T-cell (primary cell): ENCODE results near the gene PRKAG2. TPM values are rescaled to one million over a fixed set of nuclear protein-coding genes. Genes with fewer than 3 reads are reported as not detected.

ENCODE experiments used
- ATAC-seq, 4 experiments: fragments of 200-7000 bp in 3 of 4; fragments of 150-1000 bp in 1 of 4; cut with Tn5 transposase; replicated peaks in 1 of 4; 1 replicate in 3 of 4; 2 replicates in 1 of 4; pipeline ENCODE4 v1.10.0; 2021; ENCODE audit warnings: moderate library complexity in 3 of 4, mild to moderate bottlenecking in 2 of 4, moderate number of reproducible peaks in 1 of 4
- CTCF ChIA-PET, 2 donors: fragments of 300-600 bp; sonication (Branson Sonifier 250); formaldehyde crosslinking; loops; one replicate each; lab custom pipeline; 2022; ENCODE audit warnings: antibody characterized with exemption in 2 of 2; lab: Charles Lee
- POLR2A ChIA-PET, 2 donors: fragments of 300-600 bp; sonication (Branson Sonifier 250); formaldehyde crosslinking; loops; one replicate each; lab custom pipeline; 2022; ENCODE audit warnings: antibody characterized with exemption in 2 of 2; lab: Charles Lee
- DNase-seq, 35 experiments: peaks; one replicate each; pipeline versions ENCODE4 v3.0.0 to v3.0.0-alpha.2; 2013 to 2023
- H3K27ac ChIP-seq: one replicate; pipeline ENCODE4 v1.5.1; 2013; ENCODE audit warnings: low read length
- H3K27me3 ChIP-seq, 2 experiments: replicated peaks in 1 of 2; 1 replicate in 1 of 2; 2 replicates in 1 of 2; pipeline versions ENCODE4 v1.6.1 to v1.7.0; 2013; ENCODE audit warnings: low read length in 1 of 2, mixed read lengths in 1 of 2; ENCODE audit not compliant: control insufficient read depth in 2 of 2, insufficient read depth in 2 of 2; ENCODE audit errors: extremely low read depth in 1 of 2
- H3K36me3 ChIP-seq, 2 donors: 1 replicate in 1 of 2; 2 replicates in 1 of 2; pipeline versions ENCODE4 v1.6.1 to v1.7.0; 2013; ENCODE audit warnings: low read length in 1 of 2; ENCODE audit not compliant: control insufficient read depth in 2 of 2, insufficient read depth in 1 of 2; ENCODE audit errors: extremely low read depth in 1 of 2
- H3K4me1 ChIP-seq, 2 experiments: 1 replicate in 1 of 2; 2 replicates in 1 of 2; pipeline versions ENCODE4 v1.6.1 to v1.7.0; 2013; ENCODE audit warnings: low read length in 2 of 2, mixed read lengths in 1 of 2; ENCODE audit not compliant: insufficient read depth in 2 of 2, control insufficient read depth in 1 of 2; ENCODE audit errors: extremely low read depth in 1 of 2
- H3K4me3 ChIP-seq, 2 donors: 1 replicate in 1 of 2; 2 replicates in 1 of 2; pipeline versions ENCODE4 v1.5.1 to v1.7.0; 2013; ENCODE audit warnings: mild to moderate bottlenecking in 2 of 2, low read length in 1 of 2, moderate library complexity in 1 of 2; ENCODE audit not compliant: control insufficient read depth in 1 of 2; ENCODE audit errors: extremely low read depth in 1 of 2
- H3K9me3 ChIP-seq: 2 replicates; pipeline ENCODE4 v1.7.0; 2013
- H3K27ac Mint-ChIP-seq, 2 donors: one replicate each; pipeline ENCODE4 v1.8.0; 2020 to 2021; ENCODE audit warnings: mild to moderate bottlenecking in 2 of 2, mixed read lengths in 2 of 2
- H3K27me3 Mint-ChIP-seq, 2 donors: one replicate each; pipeline ENCODE4 v1.8.0; 2021 to 2022; ENCODE audit warnings: mixed read lengths in 2 of 2
- H3K36me3 Mint-ChIP-seq: one replicate; pipeline ENCODE4 v1.8.0; 2021; ENCODE audit warnings: mixed read lengths
- H3K4me1 Mint-ChIP-seq, 3 donors: one replicate each; pipeline ENCODE4 v1.8.0; 2020 to 2022; ENCODE audit warnings: mixed read lengths in 3 of 3, mild to moderate bottlenecking in 1 of 3
- H3K4me3 Mint-ChIP-seq, 3 donors: one replicate each; pipeline ENCODE4 v1.8.0; 2020 to 2022; ENCODE audit warnings: mild to moderate bottlenecking in 3 of 3, mixed read lengths in 3 of 3, moderate library complexity in 3 of 3
- H3K9me3 Mint-ChIP-seq, 3 donors: one replicate each; pipeline ENCODE4 v1.8.0; 2020 to 2022; ENCODE audit warnings: mixed read lengths in 3 of 3
- WGBS: methylation state at CpG from one replicate; pipeline ENCODE4 v1.1.5; 2013; ENCODE audit warnings: missing lambda C conversion rate; ENCODE audit not compliant: insufficient coverage; 5-methylcytosine and 5-hydroxymethylcytosine counted together
- total RNA-seq, 35 experiments: library from RNA in 6 of 35; stranded (reverse) in 6 of 35; fragments of 120-200 nt in 1 of 35; gene quantifications; one replicate each; pipeline versions ENCODE4 v1.2.1 to v1.2.4 and lab custom pipeline; 2013 to 2026

PRKAG2 gene
- total RNA-seq, 5 donors from 2014 or later (not counting 1 experiment from before 2014, with no cell fraction given), result 43.0 to 59.9 (median 49.3) TPM

- H3K27me3 Mint-ChIP-seq, result peaks cover 22 to 26% of the 10 kb centered on the region in 2 donors
- ATAC-seq (no peak), DNase-seq (no peak)
- H3K4me3 ChIP-seq, result no peak overlapping the region
- CTCF ChIA-PET, result no interaction called here
- H3K4me3 Mint-ChIP-seq, result no peak overlapping the region
- H3K4me1 Mint-ChIP-seq, result no peaks in the 10 kb centered on the region
- H3K36me3 ChIP-seq, result no peaks in the 10 kb centered on the region
- no peaks in the 10 kb centered on the region for H3K4me1 ChIP-seq
- 91% methylated on average over 11 of the region's 18 CpGs for WGBS
- no peak overlapping the region for H3K27ac Mint-ChIP-seq
- no peaks in the 10 kb centered on the region for H3K9me3 ChIP-seq
- H3K36me3 Mint-ChIP-seq, result no peaks in the 10 kb centered on the region
- H3K27ac ChIP-seq, result no peak overlapping the region
- no peaks in the 10 kb centered on the region for H3K9me3 Mint-ChIP-seq
- H3K27me3 ChIP-seq, result peaks cover 0 to 48% of the 10 kb centered on the region in 2 experiments
- POLR2A ChIA-PET, result no interaction called here
Observed at GRCh38 chr7:151897951-151898686, 21.2 kb upstream of the PRKAG2 start.

DNA sequence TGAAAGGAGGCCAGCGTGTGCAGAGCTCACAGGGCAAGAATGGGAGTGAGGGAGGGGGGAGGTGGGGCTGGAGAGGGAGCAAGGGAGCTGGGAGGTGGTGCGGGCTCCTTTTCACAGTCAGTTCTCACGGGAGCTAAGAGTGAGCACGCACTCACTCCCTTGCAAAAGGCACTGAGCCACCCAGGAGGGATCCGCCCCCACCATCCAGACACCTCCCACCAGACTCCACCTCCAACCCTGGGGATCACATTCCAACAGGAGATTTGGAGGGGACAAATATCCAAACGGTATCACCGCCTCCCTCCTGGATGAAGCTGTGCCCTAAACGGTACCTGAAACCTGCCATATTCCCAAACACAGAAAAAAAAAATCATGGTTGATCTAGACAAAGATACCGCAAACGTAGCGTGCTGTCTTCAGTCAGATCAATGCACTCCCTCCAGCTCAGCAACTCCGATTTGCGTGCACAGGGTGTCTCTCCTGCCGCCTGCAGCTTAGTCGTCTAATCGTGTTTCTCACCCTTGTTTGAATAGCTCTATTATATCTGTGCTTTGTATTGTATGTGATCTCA, 20.3 kb upstream of the PRKAG2 start:
- WGBS, result 86% methylated on average over 10 of the region's 16 CpGs
- H3K9me3 Mint-ChIP-seq, result no peaks in the 10 kb centered on the region
- H3K4me1 Mint-ChIP-seq, result no peaks in the 10 kb centered on the region
- no peaks in the 10 kb centered on the region for H3K36me3 ChIP-seq
- H3K4me1 ChIP-seq, result no peaks in the 10 kb centered on the region
- H3K27ac ChIP-seq, result no peak overlapping the region
- no peaks in the 10 kb centered on the region for H3K9me3 ChIP-seq
- no peak overlapping the region for H3K27ac Mint-ChIP-seq
- POLR2A ChIA-PET, result no interaction called here
- DNase-seq (no peak), ATAC-seq (no peak)
- H3K4me3 ChIP-seq, result no peak overlapping the region
- H3K27me3 Mint-ChIP-seq, result peaks cover 24 to 26% of the 10 kb centered on the region in 2 donors
- no peaks in the 10 kb centered on the region for H3K36me3 Mint-ChIP-seq
- H3K27me3 ChIP-seq, result peaks cover 0 to 46% of the 10 kb centered on the region in 2 experiments
- CTCF ChIA-PET, result no interaction called here
- H3K4me3 Mint-ChIP-seq, result no peak overlapping the region

GRCh38 chr7:151896486-151896885, 19.6 kb upstream of the PRKAG2 start:
- ChIA-PET POLR2A (no interaction called here), CTCF (no interaction called here)
- no peak overlapping the region for H3K4me3 Mint-ChIP-seq
- H3K36me3 Mint-ChIP-seq, result no peaks in the 10 kb centered on the region
- 72% methylated on average over 5 of the region's 7 CpGs for WGBS
- DNase-seq (no peak), ATAC-seq (no peak)
- H3K9me3 ChIP-seq, result no peaks in the 10 kb centered on the region
- H3K4me1 Mint-ChIP-seq, result no peaks in the 10 kb centered on the region
- no peak overlapping the region for H3K4me3 ChIP-seq
- H3K27ac Mint-ChIP-seq, result no peak overlapping the region
- H3K4me1 ChIP-seq, result no peaks in the 10 kb centered on the region
- no peaks in the 10 kb centered on the region for H3K9me3 Mint-ChIP-seq
- H3K27ac ChIP-seq, result no peak overlapping the region
- H3K27me3 ChIP-seq, result peaks cover 0 to 47% of the 10 kb centered on the region in 2 experiments
- H3K36me3 ChIP-seq, result no peaks in the 10 kb centered on the region
- peaks cover 25 to 28% of the 10 kb centered on the region in 2 donors for H3K27me3 Mint-ChIP-seq

- H3K4me3 Mint-ChIP-seq, result no peak overlapping the region
- DNase-seq, result no peak
- CTCF ChIA-PET, result no interaction called here
Observed at GRCh38 chr7:151896086-151896485, 19.2 kb upstream of the PRKAG2 start.

GRCh38 chr7:151895631-151896031, 18.7 kb upstream of the PRKAG2 start:
- 89% methylated on average over 7 of the region's 10 CpGs for WGBS
- no peak overlapping the region for H3K4me3 ChIP-seq
- H3K27me3 ChIP-seq, result peaks cover 0 to 47% of the 10 kb centered on the region in 2 experiments
- H3K36me3 ChIP-seq, result no peaks in the 10 kb centered on the region
- H3K27me3 Mint-ChIP-seq, result peaks cover 25 to 31% of the 10 kb centered on the region in 2 donors
- ChIA-PET CTCF (no interaction called here), POLR2A (no interaction called here)
- no peaks in the 10 kb centered on the region for H3K4me1 ChIP-seq
- H3K9me3 ChIP-seq, result no peaks in the 10 kb centered on the region
- H3K27ac Mint-ChIP-seq, result no peak overlapping the region
- no peak overlapping the region for H3K27ac ChIP-seq
- no peaks in the 10 kb centered on the region for H3K4me1 Mint-ChIP-seq
- DNase-seq (no peak), ATAC-seq (no peak)
- H3K4me3 Mint-ChIP-seq, result no peak overlapping the region
- no peaks in the 10 kb centered on the region for H3K36me3 Mint-ChIP-seq
- no peaks in the 10 kb centered on the region for H3K9me3 Mint-ChIP-seq

More at GRCh38 chr7:151896086-151896485, 19.2 kb upstream of the PRKAG2 start:
- POLR2A ChIA-PET, result no interaction called here
- no peaks in the 10 kb centered on the region for H3K4me1 ChIP-seq
- no peaks in the 10 kb centered on the region for H3K36me3 ChIP-seq
- peaks cover 0 to 47% of the 10 kb centered on the region in 2 experiments for H3K27me3 ChIP-seq
- Mint-ChIP-seq H3K9me3 (no peaks in the 10 kb centered on the region), H3K27ac (no peak overlapping the region), H3K36me3 (no peaks in the 10 kb centered on the region), H3K27me3 (peaks cover 24 to 30% of the 10 kb centered on the region in 2 donors), H3K4me1 (no peaks in the 10 kb centered on the region)
- ATAC-seq, result no peak
- WGBS, result 78% methylated on average over 4 of the region's 4 CpGs
- H3K27ac ChIP-seq, result no peak overlapping the region
- no peak overlapping the region for H3K4me3 ChIP-seq
- no peaks in the 10 kb centered on the region for H3K9me3 ChIP-seq

- Histone ChIP-seq H3K4me1 (no peaks in the 10 kb centered on the region), H3K9me3 (no peaks in the 10 kb centered on the region), H3K36me3 (no peaks in the 10 kb centered on the region), H3K4me3 (no peak overlapping the region), H3K27ac (no peak overlapping the region), H3K27me3 (peaks cover 0 to 48% of the 10 kb centered on the region in 2 experiments)
- H3K36me3 Mint-ChIP-seq, result no peaks in the 10 kb centered on the region
- ATAC-seq (no peak), DNase-seq (no peak)
- H3K27ac Mint-ChIP-seq, result no peak overlapping the region
- 91% methylated on average over 18 of the region's 21 CpGs for WGBS
- ChIA-PET POLR2A (no interaction called here), CTCF (no interaction called here)
- no peaks in the 10 kb centered on the region for H3K9me3 Mint-ChIP-seq
- H3K4me3 Mint-ChIP-seq, result no peak overlapping the region
- peaks cover 27 to 32% of the 10 kb centered on the region in 2 donors for H3K27me3 Mint-ChIP-seq
- H3K4me1 Mint-ChIP-seq, result no peaks in the 10 kb centered on the region
Observed at GRCh38 chr7:151895008-151895630, 18.2 kb upstream of the PRKAG2 start.
